BLaER1 treated with 17β-estradiol and CSF1 and Interleukin-3, amounts not matched to agents 10 nM and 100 nM (cell line): Measurements from ENCODE around the gene EIF5A.

Experiments used
- H3K27ac ChIP-seq, 11 experiments: shearing (Covaris generic); formaldehyde crosslinking; 2 replicates each; pipeline ENCODE4 v1.8.1; 2022
- H3K27me3 ChIP-seq, 11 experiments: shearing (Covaris generic); formaldehyde crosslinking; 2 replicates each; pipeline ENCODE4 v1.8.1; 2022
- H3K36me3 ChIP-seq, 11 experiments: shearing (Covaris generic); formaldehyde crosslinking; 2 replicates each; pipeline ENCODE4 v1.8.1; 2022
- H3K4me1 ChIP-seq, 10 experiments: shearing (Covaris generic); formaldehyde crosslinking; 2 replicates each; pipeline ENCODE4 v1.8.1; 2022
- H3K4me2 ChIP-seq, 11 experiments: shearing (Covaris generic); formaldehyde crosslinking; 2 replicates each; pipeline ENCODE4 v1.8.1; 2022
- H3K4me3 ChIP-seq, 10 experiments: shearing (Covaris generic); formaldehyde crosslinking; 2 replicates each; pipeline ENCODE4 v1.8.1; 2022
- H3K9ac ChIP-seq, 11 experiments: shearing (Covaris generic); formaldehyde crosslinking; 2 replicates each; pipeline ENCODE4 v1.8.1; 2022
- H3K9me3 ChIP-seq, 11 experiments: shearing (Covaris generic); formaldehyde crosslinking; replicated peaks in 1 of 11; 2 replicates each; pipeline ENCODE4 v1.8.1; 2022
- H4K20me1 ChIP-seq, 11 experiments: shearing (Covaris generic); formaldehyde crosslinking; 2 replicates each; pipeline ENCODE4 v1.8.1; 2022
- Cebpa-rat ChIP-seq, 11 experiments: shearing (Covaris generic); IDR thresholded peaks; 2 replicates each; pipeline ENCODE4 v1.8.1; 2022

EIF5A gene

GRCh38 chr17:7262192-7262934 is 45.1 kb upstream of the EIF5A start, which contains the start of gene CLDN7:
Gene CLDN7 (minus strand): TSS chr17:7262478. CDS start chr17:7262043, 435 bp downstream.
- Histone ChIP-seq H3K36me3 (peaks cover 31 to 35% (median 33%) of the 10 kb centered on the region in 11 experiments), H3K4me1 (peaks cover 19 to 88% (median 47%) of the 10 kb centered on the region in 10 experiments), H3K27me3 (peaks cover 27 to 79% (median 70%) of the 10 kb centered on the region in 11 experiments), H3K4me2 (peak within 1 kb of the TSS; percentile 73 to 100 (median 87)), H3K27ac (peak within 1 kb of the TSS in 6 of 11 experiments; percentile 6 to 62 (median 52); a peak in 9 of 22 replicates), H3K4me3 (peak within 1 kb of the TSS; percentile 38 to 67 (median 51)), H3K9ac (peak within 1 kb of the TSS in 10 of 11 experiments; percentile 26 to 80 (median 54); a peak in 17 of 22 replicates), H4K20me1 (peaks cover 0 to 35% (median 24%) of the 10 kb centered on the region in 11 experiments; a peak in 15 of 22 replicates), H3K9me3 (no peaks in the 10 kb centered on the region)
- no peak for TF ChIP-seq Cebpa-rat (IDR thresholded peaks at IDR 0.05)

GRCh38 chr17:7262935-7263800 is 44.3 kb upstream of the EIF5A start:
- peak overlapping the region; percentile 22 to 100 (median 79) for H3K4me2 ChIP-seq
- peaks cover 27 to 79% (median 70%) of the 10 kb centered on the region in 11 experiments for H3K27me3 ChIP-seq
- peak overlapping the region in 5 of 11 experiments; percentile 6 to 62 (median 52); a peak in 8 of 22 replicates for H3K27ac ChIP-seq
- no peaks in the 10 kb centered on the region for H3K9me3 ChIP-seq
- no peak for TF ChIP-seq Cebpa-rat (IDR thresholded peaks at IDR 0.05)
- peak overlapping the region in 4 of 11 experiments; percentile 46 to 80 (median 63); a peak in 8 of 22 replicates for H3K9ac ChIP-seq
- peaks cover 0 to 35% (median 24%) of the 10 kb centered on the region in 11 experiments; a peak in 15 of 22 replicates for H4K20me1 ChIP-seq
- H3K4me1 ChIP-seq = peaks cover 19 to 79% (median 47%) of the 10 kb centered on the region in 10 experiments
- peak overlapping the region in 8 of 10 experiments; percentile 10 to 62 (median 46); a peak in 14 of 20 replicates for H3K4me3 ChIP-seq
- peaks cover 23 to 27% (median 25%) of the 10 kb centered on the region in 11 experiments for H3K36me3 ChIP-seq

- H3K4me3 ChIP-seq = peak overlapping the region in 4 of 10 experiments; percentile 44 to 62 (median 56); a peak in 7 of 20 replicates
- peaks cover 19 to 74% (median 44%) of the 10 kb centered on the region in 10 experiments for H3K4me1 ChIP-seq
- peak overlapping the region in 3 of 11 experiments; percentile 43 to 62 (median 52); a peak in 6 of 22 replicates for H3K27ac ChIP-seq
- peak overlapping the region in 8 of 11 experiments; percentile 61 to 100 (median 84); a peak in 16 of 22 replicates for H3K4me2 ChIP-seq
- peaks cover 17 to 22% (median 19%) of the 10 kb centered on the region in 11 experiments for H3K36me3 ChIP-seq
- TF ChIP-seq Cebpa-rat (IDR thresholded peaks at IDR 0.05) = no peak
- no peaks in the 10 kb centered on the region for H3K9me3 ChIP-seq
- peak overlapping the region in 2 of 11 experiments; percentile 46 to 51; a peak in 2 of 22 replicates for H3K9ac ChIP-seq
- peaks cover 0 to 33% (median 21%) of the 10 kb centered on the region in 11 experiments; a peak in 15 of 22 replicates for H4K20me1 ChIP-seq
- H3K27me3 ChIP-seq = peaks cover 27 to 75% (median 68%) of the 10 kb centered on the region in 11 experiments
Measured at GRCh38 chr17:7263801-7264078, 43.7 kb upstream of the EIF5A start.

GRCh38 chr17:7266784-7267183 is 40.6 kb upstream of the EIF5A start:
- H3K4me3 ChIP-seq = no peak overlapping the region
- peak overlapping the region in 1 of 11 experiments; percentile 26; a peak in 4 of 22 replicates for H3K4me2 ChIP-seq
- H3K9me3 ChIP-seq = no peaks in the 10 kb centered on the region
- H3K9ac ChIP-seq = no peak overlapping the region
- H4K20me1 ChIP-seq = peaks cover 0 to 6% (median 0%) of the 10 kb centered on the region in 11 experiments; a peak in 2 of 22 replicates
- H3K4me1 ChIP-seq = peaks cover 6 to 43% (median 19%) of the 10 kb centered on the region in 10 experiments; a peak in 17 of 20 replicates
- H3K27ac ChIP-seq = no peak overlapping the region
- H3K36me3 ChIP-seq = no peaks in the 10 kb centered on the region
- H3K27me3 ChIP-seq = peaks cover 11 to 44% (median 37%) of the 10 kb centered on the region in 11 experiments
- no peak for TF ChIP-seq Cebpa-rat (IDR thresholded peaks at IDR 0.05)

- Histone ChIP-seq H3K9ac (no peak overlapping the region), H3K4me1 (peaks cover 24 to 35% (median 26%) of the 10 kb centered on the region in 10 experiments), H4K20me1 (no peaks in the 10 kb centered on the region; a peak in 2 of 22 replicates), H3K27ac (no peak overlapping the region), H3K9me3 (no peaks in the 10 kb centered on the region), H3K36me3 (no peaks in the 10 kb centered on the region), H3K4me2 (no peak overlapping the region), H3K27me3 (peaks cover 7 to 16% (median 11%) of the 10 kb centered on the region in 11 experiments; a peak in 19 of 22 replicates), H3K4me3 (no peak overlapping the region)
- no peak for TF ChIP-seq Cebpa-rat (IDR thresholded peaks at IDR 0.05)
Measured at GRCh38 chr17:7279448-7279847, 28.0 kb upstream of the EIF5A start.

GRCh38 chr17:7280519-7281073 is 26.8 kb upstream of the EIF5A start:
- peak overlapping the region in 10 of 11 experiments; percentile 18 to 85 (median 72); a peak in 19 of 22 replicates for H3K27ac ChIP-seq
- peak overlapping the region; percentile 98 to 100 (median 100) for H3K4me2 ChIP-seq

GRCh38 chr17:7281074-7281952 is 26.1 kb upstream of the EIF5A start, which contains the start of gene SLC2A4:
Gene SLC2A4 (plus strand): TSS chr17:7281718. CDS start chr17:7281935, 217 bp downstream.
- Histone ChIP-seq H3K4me2 (peak within 1 kb of the TSS; percentile 98 to 100 (median 100)), H3K27ac (peak within 1 kb of the TSS in 10 of 11 experiments; percentile 18 to 85 (median 72); a peak in 19 of 22 replicates), H3K9ac (peak within 1 kb of the TSS; percentile 55 to 83 (median 72); a peak in 21 of 22 replicates), H3K27me3 (peaks cover 7 to 16% (median 11%) of the 10 kb centered on the region in 11 experiments; a peak in 19 of 22 replicates), H3K36me3 (no peaks in the 10 kb centered on the region), H3K4me3 (peak within 1 kb of the TSS; percentile 58 to 75 (median 64)), H3K9me3 (no peaks in the 10 kb centered on the region), H3K4me1 (peaks cover 24 to 37% (median 29%) of the 10 kb centered on the region in 10 experiments), H4K20me1 (no peaks in the 10 kb centered on the region; a peak in 2 of 22 replicates)
- TF ChIP-seq Cebpa-rat (IDR thresholded peaks at IDR 0.05) = no peak

More at GRCh38 chr17:7280519-7281073, 26.8 kb upstream of the EIF5A start:
- peak overlapping the region; percentile 58 to 75 (median 64) for H3K4me3 ChIP-seq
- H3K9ac ChIP-seq = peak overlapping the region; percentile 43 to 83 (median 71); a peak in 21 of 22 replicates
- H3K9me3 ChIP-seq = no peaks in the 10 kb centered on the region
- no peaks in the 10 kb centered on the region for H3K36me3 ChIP-seq
- peaks cover 7 to 16% (median 11%) of the 10 kb centered on the region in 11 experiments; a peak in 19 of 22 replicates for H3K27me3 ChIP-seq
- no peak for TF ChIP-seq Cebpa-rat (IDR thresholded peaks at IDR 0.05)
- H4K20me1 ChIP-seq = no peaks in the 10 kb centered on the region; a peak in 2 of 22 replicates
- peaks cover 24 to 35% (median 26%) of the 10 kb centered on the region in 10 experiments for H3K4me1 ChIP-seq
